Fibroblast of lung (primary cell): ENCODE measurements around the gene NATD1. TPM values are rescaled to one million over a fixed set of nuclear protein-coding genes. Genes with fewer than 3 reads are reported as not detected.

Source experiments
- DNase-seq, 2 donors: peaks; one replicate each; pipeline versions ENCODE4 v3.0.0 to v3.0.0-alpha.2; 2010; ENCODE audit warnings: low read depth in 2 of 2
- H2AFZ ChIP-seq: 2 replicates; pipeline ENCODE4 v1.5.1; 2012; ENCODE audit warnings: low read length, control low read depth, inconsistent platforms
- H3K27ac ChIP-seq: 2 replicates; pipeline ENCODE4 v1.5.1; 2011; ENCODE audit warnings: low read length, control low read depth; ENCODE audit not compliant: insufficient read depth
- H3K27me3 ChIP-seq: 2 replicates; pipeline ENCODE4 v1.5.1; 2011; ENCODE audit warnings: mild to moderate bottlenecking, low read length; ENCODE audit not compliant: control insufficient read depth, insufficient read depth
- H3K36me3 ChIP-seq: 2 replicates; pipeline ENCODE4 v1.5.1; 2011; ENCODE audit warnings: low read length; ENCODE audit not compliant: control insufficient read depth, insufficient read depth
- H3K4me1 ChIP-seq: 2 replicates; pipeline ENCODE4 v1.5.1; 2011; ENCODE audit warnings: low read length; ENCODE audit not compliant: control insufficient read depth, insufficient read depth; ENCODE audit errors: extremely low read depth
- H3K4me2 ChIP-seq: 2 replicates; pipeline ENCODE4 v1.5.1; 2011; ENCODE audit warnings: low read length, control low read depth; ENCODE audit not compliant: insufficient read depth; ENCODE audit errors: extremely low read depth
- H3K4me3 ChIP-seq, 4 experiments: fragments of 200-600 bp in 1 of 4; sonication (generic) in 1 of 4; replicated peaks in 1 of 4; 2 replicates each; pipeline ENCODE4 v1.5.1; 2011 to 2016; ENCODE audit warnings: low read length in 4 of 4, low read depth in 3 of 4, mild to moderate bottlenecking in 3 of 4, control low read depth in 2 of 4, inconsistent platforms in 1 of 4, mixed read lengths in 1 of 4; ENCODE audit not compliant: insufficient read depth in 1 of 4; ENCODE audit errors: control extremely low read depth in 1 of 4
- H3K79me2 ChIP-seq: 2 replicates; pipeline ENCODE4 v1.5.1; 2012; ENCODE audit warnings: mild to moderate bottlenecking, low read length, inconsistent platforms; ENCODE audit not compliant: control insufficient read depth, insufficient read depth
- H3K9ac ChIP-seq: 2 replicates; pipeline ENCODE4 v1.5.1; 2011; ENCODE audit warnings: mild to moderate bottlenecking, low read length, control low read depth; ENCODE audit not compliant: insufficient read depth
- H3K9me3 ChIP-seq: 2 replicates; pipeline ENCODE4 v1.5.1; 2012; ENCODE audit warnings: low read depth, low read length; ENCODE audit not compliant: control insufficient read depth, insufficient read depth
- H4K20me1 ChIP-seq: 2 replicates; pipeline ENCODE4 v1.5.1; 2011; ENCODE audit warnings: low read length; ENCODE audit not compliant: control insufficient read depth, insufficient read depth; ENCODE audit errors: extremely low read depth
- CTCF ChIP-seq, 2 donors: IDR thresholded peaks in 1 of 2; conservative IDR thresholded peaks in 1 of 2; 1 replicate in 1 of 2; 2 replicates in 1 of 2; pipeline ENCODE4 v1.5.1; 2011 to 2012; ENCODE audit warnings: low read length in 2 of 2, control low read depth in 1 of 2, inconsistent platforms in 1 of 2, low read depth in 1 of 2, mild to moderate bottlenecking in 1 of 2
- EZH2 ChIP-seq: IDR thresholded peaks from 2 replicates; pipeline ENCODE4 v1.5.1; 2012; ENCODE audit warnings: low read length, control low read depth, mild to moderate bottlenecking; ENCODE audit errors: missing control alignments
- polyA plus RNA-seq, 2 donors: library from polyadenylated mRNA; depleted of rRNA in 1 of 2; stranded (reverse) in 1 of 2; unstranded in 1 of 2; fragments of >200 nt; gene quantifications; 2 replicates each; pipeline ENCODE4 v1.2.1, GENCODE V29; 2011 to 2012; ENCODE audit warnings: missing spikeins in 1 of 2
- total RNA-seq: library from RNA; depleted of rRNA; stranded (reverse); fragments of >200 nt; gene quantifications from 2 replicates; pipeline ENCODE4 v1.2.1, GENCODE V29; 2014

Gene NATD1
- total and polyA plus RNA-seq, 2 donors (not counting 1 experiment from before 2014, with no cell fraction given) = 5.6 to 9.2 TPM

- Histone ChIP-seq H3K4me2 (no peak overlapping the region), H3K9me3 (no peaks in the 10 kb centered on the region), H3K36me3 (peaks cover 17% of the 10 kb centered on the region), H3K4me3 (no peak overlapping the region), H3K27me3 (no peaks in the 10 kb centered on the region), H2AFZ (no peak overlapping the region), H3K79me2 (peaks cover 100% of the 10 kb centered on the region), H3K27ac (no peak overlapping the region), H4K20me1 (peaks cover 2% of the 10 kb centered on the region), H3K9ac (no peak overlapping the region), H3K4me1 (peaks cover 25% of the 10 kb centered on the region)
- no peak for TF ChIP-seq CTCF (conservative IDR thresholded peaks at IDR 0.05 in 1 of 2, IDR thresholded peaks at IDR 0.05 in 1 of 2; ENCODE audit: low read depth in 1 of 2, low read length in 2 of 2)
- TF ChIP-seq EZH2 = no peak
- DNase-seq = no peak
Measured at GRCh38 chr17:21291862-21292261, 38.7 kb upstream of the NATD1 start.

GRCh38 chr17:21291357-21291756 lies 38.1 kb upstream of the NATD1 start:
- Histone ChIP-seq H3K4me1 (peaks cover 27% of the 10 kb centered on the region), H3K9ac (no peak overlapping the region), H3K4me2 (no peak overlapping the region), H3K27ac (no peak overlapping the region), H2AFZ (no peak overlapping the region), H3K4me3 (no peak overlapping the region), H3K79me2 (peaks cover 98% of the 10 kb centered on the region), H3K27me3 (no peaks in the 10 kb centered on the region), H4K20me1 (peaks cover 2% of the 10 kb centered on the region), H3K9me3 (no peaks in the 10 kb centered on the region), H3K36me3 (peaks cover 17% of the 10 kb centered on the region)
- DNase-seq = no peak
- TF ChIP-seq EZH2 (no peak), CTCF (conservative IDR thresholded peaks at IDR 0.05 in 1 of 2, IDR thresholded peaks at IDR 0.05 in 1 of 2; ENCODE audit: low read depth in 1 of 2, low read length in 2 of 2) (no peak)

- peaks cover 17% of the 10 kb centered on the region for H3K36me3 ChIP-seq
- peak overlapping the region; percentile 10 for H3K4me2 ChIP-seq
- TF ChIP-seq CTCF (conservative IDR thresholded peaks at IDR 0.05 in 1 of 2, IDR thresholded peaks at IDR 0.05 in 1 of 2; ENCODE audit: low read depth in 1 of 2, low read length in 2 of 2) = no peak
- TF ChIP-seq EZH2 = no peak
- no peak overlapping the region for H3K4me3 ChIP-seq
- peak overlapping the region; percentile 96 for H3K27ac ChIP-seq
- no peaks in the 10 kb centered on the region for H3K27me3 ChIP-seq
- no peaks in the 10 kb centered on the region for H3K9me3 ChIP-seq
- no peak overlapping the region for H3K9ac ChIP-seq
- H3K4me1 ChIP-seq = peaks cover 27% of the 10 kb centered on the region
- no peak overlapping the region for H2AFZ ChIP-seq
- DNase-seq = no peak
- H3K79me2 ChIP-seq = peaks cover 97% of the 10 kb centered on the region
- peaks cover 3% of the 10 kb centered on the region for H4K20me1 ChIP-seq
Measured at GRCh38 chr17:21289902-21290571, 36.8 kb upstream of the NATD1 start.
